COLO668 (cell line): ENCODE measurements around the gene CFAP53.
"Not testable (repeated sequence)": the region's sequence is repeated elsewhere in the genome, so short reads cannot be mapped to it uniquely, and the experiment has no call there.

Experiments used
- DNase-seq: peaks from one replicate; lab custom pipeline; 2025; ENCODE audit not compliant: unreplicated experiment; lab: John Stamatoyannopoulos, UW

The CFAP53 gene, protein sequence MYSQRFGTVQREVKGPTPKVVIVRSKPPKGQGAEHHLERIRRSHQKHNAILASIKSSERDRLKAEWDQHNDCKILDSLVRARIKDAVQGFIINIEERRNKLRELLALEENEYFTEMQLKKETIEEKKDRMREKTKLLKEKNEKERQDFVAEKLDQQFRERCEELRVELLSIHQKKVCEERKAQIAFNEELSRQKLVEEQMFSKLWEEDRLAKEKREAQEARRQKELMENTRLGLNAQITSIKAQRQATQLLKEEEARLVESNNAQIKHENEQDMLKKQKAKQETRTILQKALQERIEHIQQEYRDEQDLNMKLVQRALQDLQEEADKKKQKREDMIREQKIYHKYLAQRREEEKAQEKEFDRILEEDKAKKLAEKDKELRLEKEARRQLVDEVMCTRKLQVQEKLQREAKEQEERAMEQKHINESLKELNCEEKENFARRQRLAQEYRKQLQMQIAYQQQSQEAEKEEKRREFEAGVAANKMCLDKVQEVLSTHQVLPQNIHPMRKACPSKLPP

DNA sequence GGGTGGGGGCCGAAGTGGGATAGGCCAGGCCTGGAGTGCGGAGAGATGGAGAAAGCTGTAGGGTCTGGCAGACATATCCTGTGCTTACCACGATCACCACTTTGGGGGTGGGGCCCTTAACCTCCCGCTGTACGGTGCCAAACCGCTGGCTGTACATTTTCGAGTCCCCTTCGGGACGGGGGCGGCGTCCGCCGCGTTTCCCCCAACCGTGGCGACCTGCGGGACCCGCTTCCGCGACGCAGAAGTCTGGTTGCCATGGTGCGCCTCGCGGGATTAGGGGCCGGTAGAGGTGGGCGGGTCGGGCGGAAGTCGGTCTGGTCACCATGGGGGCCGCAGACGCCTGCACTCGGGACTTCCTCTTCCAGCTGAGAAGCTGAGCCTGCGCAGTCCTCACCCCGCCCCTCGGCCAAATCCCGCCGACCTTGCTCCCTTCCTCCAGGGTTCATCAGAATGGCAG lies at the start of gene CFAP53:
CFAP53 (minus strand) TSS at position 248 of the 457 bp plus-strand sequence; CDS start at position 157, 91 bp downstream.
- DNase-seq: peak; percentile 91

DNA sequence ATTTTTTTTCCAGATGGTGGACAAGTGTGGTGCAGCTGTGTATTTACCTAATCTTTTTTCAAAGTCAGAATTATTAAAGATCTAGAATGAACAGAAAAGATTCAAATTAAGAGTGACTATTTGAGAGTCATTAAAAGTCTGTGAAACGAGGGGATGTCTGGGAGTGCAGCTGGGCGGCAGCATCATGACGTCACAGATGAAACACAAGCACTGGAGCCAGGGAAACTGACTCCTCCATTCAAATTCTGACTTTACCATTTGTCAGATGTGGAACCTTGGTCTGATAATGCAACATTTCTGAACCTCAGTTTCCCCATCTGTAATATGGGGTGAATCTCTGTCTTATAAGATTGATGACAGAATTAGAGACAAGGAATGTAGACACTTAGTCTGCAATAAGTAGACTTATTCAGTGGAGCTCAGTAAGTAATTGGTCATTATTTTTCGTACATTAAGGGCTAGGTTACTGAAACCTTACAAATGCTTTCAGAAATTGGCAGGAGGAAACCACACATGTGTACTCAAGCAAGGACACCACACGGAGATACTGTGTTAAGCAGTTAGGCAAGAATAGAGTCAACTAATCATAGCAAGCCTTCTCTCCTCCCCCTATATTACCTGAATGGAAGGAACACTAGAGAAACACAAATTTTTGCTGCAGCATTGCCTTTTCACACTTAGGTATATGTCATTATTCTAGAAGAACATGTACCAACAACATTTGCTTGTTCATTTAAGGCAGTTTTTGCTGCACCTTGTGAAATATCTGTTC lies 49.0 kb upstream of the CFAP53 start:
- no peak for DNase-seq

DNA sequence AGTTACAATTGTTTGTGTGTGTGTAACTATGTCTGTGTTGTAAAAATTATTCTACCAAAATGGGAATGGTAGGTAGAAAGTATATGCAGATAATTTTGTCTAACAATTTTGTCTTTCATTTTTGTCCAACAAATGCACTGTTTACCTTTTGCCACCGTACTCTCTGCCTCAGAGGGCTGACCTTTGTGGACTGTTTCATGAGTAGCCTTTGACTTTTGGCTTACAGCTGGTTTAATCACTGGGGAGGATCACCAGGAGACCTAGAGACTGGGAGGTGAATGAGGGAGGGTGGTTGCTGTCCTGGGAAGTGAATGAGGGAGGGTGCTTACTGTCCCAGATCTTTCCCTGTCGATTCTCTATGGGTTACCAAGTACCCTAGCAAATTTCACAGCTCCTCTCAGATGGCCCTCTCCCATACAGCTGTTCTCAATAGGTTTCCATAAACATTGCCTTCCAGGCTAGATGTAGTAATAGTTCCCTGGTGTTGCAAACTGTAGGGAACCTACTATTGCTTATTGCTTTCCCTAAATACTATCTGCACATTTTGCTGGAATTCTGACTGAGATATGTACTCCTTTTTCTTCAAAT lies 47.7 kb upstream of the CFAP53 start:
- no peak for DNase-seq

DNA sequence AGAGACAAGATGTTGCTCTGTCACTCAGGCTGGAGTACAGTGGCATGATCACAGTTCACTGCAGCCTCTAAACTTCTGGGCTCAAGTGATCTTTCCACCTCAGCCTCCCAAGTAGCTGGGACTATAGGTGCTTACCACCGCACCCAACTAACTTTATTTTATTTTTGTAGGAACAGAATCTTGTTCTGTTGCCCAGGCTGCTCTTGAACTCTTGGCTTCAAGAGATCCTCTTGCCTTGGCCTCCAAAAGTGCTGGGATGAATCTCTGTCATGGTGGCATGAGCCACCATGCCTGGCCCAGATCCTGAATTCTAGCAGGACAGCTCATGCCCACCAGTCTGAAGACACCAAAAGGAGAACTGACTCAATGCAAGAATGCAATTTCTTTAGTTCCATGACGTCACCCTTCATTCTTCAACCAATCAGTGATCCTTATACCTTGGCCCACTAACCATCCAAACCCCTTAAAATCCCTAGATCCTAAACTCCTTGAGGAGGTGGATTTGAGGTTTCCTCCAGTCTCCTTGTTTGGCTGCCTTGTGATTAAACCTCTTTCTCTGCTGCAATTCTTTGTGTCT lies 46.8 kb upstream of the CFAP53 start:
- no peak for DNase-seq

DNA sequence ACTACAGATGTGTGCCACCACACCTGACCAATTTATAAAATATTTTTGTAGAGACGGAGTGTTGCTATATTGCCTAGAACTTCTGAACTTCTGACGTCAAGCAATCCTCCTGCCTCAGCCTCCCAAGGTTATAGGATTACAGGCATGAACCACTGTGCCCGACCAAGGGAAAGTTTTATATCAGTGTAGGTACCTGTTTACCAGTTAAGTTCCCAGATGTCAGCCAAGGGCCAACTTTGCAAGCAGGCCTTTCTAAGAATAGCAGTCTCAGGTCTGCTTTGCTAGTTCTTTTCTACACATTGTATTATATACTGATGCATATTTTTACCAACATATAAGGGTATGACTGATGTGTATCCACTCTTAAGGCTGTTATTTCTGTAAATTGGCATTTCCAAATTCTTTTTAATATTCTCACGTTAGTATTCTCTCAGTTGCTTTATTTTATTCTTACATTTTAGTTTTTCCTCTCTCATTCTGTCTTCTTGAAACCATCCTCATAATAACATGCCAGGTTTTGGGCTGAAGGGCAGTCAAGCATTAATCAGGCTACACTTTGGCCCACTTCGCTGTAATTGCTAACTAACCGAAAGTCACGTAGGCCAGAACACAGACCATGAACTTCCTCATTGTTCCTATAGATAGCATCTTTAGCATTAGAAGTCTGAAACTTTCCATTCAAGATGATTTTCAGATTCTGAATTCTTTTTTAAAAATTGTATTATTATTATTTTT lies 46.2 kb upstream of the CFAP53 start:
- DNase-seq: no peak

DNA sequence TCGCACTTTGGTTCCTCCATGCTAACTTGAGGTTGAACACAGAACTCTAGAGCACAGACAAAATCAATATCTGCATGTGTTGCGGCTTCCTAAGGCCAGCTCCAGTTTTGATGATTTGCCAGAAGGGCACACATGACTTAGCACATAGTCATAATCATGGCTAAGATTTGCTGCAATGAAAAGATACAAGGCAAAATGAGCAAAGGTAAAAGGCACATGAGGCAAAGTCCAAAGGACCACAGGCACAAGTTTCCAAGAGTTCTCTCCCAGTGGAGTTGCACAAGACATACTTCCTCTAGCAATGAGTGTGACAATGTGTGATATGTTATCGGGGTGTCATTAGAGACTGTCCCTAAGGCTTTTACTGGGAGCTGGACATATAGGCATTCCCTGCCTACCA lies 45.4 kb upstream of the CFAP53 start:
- DNase-seq: no peak

DNA sequence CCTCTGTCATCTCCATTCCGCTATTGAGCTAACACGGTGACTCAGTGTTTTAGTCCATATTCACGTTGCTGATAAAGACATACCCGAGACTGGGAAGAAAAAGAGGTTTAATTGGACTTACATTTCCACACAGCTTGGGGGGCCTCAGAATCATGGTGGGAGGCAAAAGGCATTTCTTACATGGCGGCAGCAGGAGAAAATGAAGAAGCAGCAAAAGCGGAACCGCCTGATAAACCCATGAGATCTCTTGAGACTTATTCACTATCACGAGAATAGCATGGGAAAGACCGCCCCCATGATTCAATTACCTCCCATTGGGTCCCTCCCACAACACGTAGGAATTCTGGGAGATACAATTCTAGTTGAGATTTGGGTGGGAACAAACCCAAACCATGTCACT lies 43.8 kb upstream of the CFAP53 start:
- no peak for DNase-seq

DNA sequence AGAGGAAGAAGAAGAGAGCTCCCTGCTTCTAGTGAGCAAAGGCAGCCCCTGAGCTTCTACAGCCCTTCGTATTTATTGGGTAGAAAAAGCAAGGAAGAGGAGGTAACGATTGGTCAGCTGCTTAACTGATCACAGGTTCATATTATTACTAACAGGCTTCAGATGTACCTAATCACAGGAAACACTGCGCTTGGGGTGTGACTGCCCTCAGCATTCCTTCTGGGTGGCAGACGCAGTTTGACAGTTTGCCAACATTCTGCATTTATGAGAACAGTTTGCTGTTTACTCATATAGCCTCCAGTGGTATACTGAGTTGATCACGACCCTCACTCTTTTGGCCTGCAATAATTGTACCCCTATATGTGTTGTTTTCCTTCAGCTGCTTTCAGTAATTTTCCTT lies 42.6 kb upstream of the CFAP53 start:
- DNase-seq: not testable (repeated sequence)

DNA sequence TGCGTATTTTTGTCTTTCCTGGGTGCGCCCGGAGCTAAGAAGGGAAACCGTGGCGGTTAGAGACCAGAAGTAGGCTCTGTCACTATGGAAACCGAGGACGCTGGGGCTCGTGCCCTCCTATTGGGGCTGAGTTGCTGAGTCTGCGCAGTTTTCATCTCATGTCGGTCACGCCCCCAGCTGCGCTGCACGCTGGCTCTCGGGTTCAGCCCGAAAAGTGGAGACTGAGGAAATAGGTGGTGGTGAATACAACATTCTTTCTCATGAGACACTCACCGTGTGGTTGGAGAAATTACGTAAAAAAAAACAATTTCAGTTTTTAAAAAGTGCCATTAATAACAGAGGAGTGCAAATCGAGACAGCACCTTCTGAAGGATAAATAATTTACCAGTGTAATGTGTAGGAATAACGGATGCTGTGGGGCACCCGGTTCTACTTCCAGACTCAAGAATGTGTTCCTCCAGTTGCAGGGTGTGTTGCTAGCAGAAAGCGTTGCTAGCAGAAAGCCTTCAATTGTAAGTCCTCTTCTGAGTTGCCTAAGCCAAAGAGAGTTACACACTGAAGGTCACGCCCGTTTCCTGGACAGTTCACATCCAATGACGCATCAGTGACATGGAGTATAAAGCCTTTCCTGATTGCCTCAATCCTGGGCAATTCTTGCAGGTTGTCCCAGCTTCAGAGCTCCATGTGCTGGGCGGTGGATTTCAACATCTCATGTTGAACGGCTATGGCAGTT lies 41.6 kb upstream of the CFAP53 start:
- DNase-seq: peak; percentile 87

DNA sequence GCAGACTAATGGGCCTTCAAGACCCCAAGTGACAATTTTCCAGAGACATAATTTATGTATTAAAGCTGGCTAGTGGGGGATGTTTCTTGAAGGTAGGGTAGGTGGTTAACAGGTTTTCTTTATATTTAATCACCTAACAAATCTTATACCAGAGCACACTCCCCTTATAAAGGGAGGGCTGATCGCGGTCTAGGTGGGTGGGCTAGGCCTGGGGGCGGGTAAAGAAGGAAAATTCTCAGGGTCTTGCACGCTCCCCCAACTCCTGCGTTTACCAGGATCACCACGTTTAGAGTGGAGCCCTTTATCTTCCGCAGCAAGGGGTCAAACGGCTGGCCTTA lies 41.1 kb upstream of the CFAP53 start:
- no peak for DNase-seq

DNA sequence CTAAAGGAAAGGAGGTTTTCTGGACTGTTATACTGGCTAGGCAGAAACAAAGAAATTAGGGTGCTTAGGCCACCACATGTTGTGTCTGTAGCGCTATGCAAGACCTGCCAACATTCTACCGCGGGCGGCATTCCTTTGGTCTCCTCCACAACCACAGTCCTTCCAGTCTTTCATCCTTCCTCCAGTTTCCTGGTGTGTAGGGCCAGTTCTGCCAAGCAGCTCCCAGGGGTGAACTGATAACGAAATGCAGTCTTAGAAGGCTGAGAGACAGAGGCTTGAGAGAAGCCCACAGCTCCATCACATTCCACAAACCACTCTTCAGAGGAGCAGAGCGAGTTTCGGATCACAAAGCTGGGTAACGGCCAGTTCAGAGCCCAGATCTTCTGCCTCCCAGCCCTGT lies 40.6 kb upstream of the CFAP53 start:
- no peak for DNase-seq

DNA sequence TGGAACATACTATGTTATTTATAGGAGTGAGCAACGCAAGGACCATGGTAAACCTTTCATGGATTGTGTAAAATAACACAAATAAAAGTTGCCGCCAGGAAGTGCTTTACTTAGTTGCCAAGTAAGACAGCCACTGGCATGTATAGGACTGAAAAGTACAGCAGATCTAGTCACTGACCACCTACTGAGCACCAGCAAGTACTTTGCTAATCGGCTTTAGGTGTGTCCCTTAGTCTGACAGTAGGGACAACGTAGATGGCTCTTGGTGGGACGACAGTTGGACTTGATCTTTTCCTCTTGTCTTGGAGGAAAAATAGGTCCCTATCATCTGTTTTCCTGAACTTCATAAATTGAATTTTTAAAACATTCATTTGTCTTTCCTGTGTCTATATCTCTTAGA lies 34.8 kb upstream of the CFAP53 start:
- no peak for DNase-seq

DNA sequence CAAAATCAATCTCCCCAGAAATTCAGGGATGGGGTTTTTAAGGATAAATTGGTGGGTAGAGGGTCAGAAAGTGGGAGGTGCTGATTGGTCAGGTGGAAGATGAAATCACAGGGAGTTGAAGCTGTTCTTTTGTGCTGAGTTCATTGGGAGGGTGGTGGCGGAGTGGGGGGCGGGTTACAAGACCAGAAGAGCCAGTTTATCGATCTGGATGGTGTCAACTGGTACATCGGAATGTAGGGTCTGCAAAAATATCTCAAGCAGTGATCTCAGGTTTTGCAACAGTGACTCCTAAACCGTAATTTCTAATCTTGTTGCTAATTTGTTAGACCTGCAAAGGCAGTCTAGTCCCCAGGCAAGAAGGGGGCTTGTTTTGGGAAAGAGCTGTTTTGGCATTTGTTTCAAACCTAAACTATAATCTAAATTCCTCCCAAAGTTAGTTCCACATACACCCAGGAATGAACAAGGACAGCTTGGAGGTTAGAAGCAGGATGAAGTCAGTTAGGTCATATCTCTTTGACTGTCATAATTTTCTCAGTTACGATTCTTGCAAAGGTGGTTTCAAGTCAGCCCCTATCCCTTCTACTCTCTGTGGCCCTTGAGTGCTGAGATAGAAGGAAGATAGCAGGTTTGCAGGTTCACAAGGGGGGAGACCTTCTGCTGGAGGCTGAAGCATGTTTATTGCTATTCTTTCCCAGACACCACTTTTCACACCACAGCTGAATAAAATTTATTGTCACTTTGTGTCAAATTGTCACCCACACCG lies 33.5 kb upstream of the CFAP53 start:
- no peak for DNase-seq

DNA sequence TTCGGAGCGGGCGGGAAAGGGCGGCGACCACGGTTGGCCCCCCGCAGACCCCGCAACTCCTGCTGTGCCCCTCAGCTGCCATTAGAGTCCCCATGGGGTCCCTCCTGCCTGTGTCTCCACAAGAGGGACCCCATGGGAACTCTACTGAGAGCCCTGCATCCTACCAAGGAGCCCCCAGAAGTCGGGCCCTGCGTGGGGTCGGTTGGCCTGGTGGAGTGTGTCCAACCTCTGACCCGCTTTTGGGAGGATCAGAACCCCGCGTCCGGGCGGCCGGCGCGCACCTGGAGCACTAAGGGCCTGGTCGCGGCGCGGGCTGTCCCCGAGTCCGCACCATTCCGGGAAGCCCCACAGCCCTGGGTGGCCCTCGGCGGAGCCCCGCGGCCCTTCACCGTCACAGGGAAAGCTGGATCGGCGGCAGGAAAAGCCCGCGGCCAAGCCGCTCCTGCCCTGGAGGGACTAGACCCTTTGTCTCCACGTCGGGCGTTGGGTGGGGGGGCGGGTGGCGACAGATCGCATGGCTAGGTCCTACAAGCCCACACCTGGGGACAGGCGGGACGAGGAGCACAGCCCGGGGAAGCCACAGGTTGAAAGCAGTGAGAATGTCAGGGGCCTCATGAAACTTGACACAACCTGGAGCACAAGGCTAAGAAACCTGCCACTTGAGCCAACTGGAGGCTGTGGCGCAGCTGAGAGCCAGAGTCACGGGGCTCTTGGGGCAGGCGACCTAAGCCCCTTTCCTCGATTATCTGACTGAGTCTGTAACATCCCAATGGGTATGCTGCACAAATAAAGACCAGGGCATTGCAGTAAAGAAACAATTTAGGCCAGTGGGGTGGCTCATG lies 32.4 kb upstream of the CFAP53 start:
- peak; percentile 30 for DNase-seq

DNA sequence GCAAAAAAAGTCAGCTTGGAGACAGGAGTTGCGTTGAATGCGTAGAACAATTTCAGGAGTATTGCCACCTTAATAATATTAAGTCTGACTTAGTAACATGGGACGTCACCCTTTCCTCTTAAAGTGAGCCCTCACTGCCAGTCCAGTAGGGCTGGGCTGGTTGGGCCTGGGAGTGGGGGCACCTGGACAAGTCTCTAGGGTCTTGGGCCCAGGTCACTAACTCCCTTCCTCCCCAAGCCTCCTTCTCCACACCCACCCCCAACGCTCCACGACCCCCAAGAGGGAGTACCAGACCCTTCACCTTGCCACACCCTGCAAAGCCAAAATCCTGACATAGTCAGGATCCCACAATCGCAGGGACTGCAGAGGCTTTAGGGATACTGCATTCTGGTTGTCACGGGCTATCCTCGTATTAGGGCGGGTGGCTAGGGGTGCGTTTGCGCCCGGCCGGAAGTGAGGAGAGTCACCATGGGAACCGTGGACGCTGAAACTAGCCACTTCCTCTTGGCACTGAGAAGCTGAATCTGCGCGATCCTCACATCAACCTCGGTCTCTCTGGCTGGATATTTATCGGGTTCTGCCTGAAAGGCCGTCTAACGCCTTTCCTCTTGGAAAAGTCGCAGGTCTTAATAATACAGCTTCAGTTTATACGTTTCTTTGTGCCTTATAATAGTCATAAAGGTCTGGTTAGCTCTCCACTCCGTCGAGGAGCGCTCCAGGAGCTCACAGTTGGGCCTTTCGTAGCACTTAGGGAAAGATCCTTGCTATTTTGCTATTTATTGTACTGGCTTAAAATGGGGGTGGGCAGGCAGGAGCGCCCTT lies 31.5 kb upstream of the CFAP53 start:
- peak; percentile 76 for DNase-seq

DNA sequence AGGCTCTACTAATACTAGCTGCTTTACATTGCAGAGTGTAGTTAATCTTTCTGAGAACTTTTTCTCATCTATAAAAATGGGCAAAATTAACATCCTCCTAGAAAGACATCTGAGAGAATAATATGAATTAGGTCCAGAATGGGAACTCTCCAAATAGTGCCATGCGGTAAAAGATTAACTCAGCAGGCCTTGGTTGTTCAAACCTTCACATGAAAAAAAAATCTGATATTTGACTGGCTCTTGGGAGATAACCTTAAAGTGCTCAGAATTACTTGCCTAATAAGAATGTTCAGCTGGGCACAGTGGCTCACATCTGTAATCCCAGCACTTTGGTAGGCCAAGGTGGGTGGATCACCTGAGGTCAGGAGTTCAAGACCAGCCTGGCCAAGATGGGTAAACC lies 26.7 kb upstream of the CFAP53 start:
- DNase-seq: no peak

DNA sequence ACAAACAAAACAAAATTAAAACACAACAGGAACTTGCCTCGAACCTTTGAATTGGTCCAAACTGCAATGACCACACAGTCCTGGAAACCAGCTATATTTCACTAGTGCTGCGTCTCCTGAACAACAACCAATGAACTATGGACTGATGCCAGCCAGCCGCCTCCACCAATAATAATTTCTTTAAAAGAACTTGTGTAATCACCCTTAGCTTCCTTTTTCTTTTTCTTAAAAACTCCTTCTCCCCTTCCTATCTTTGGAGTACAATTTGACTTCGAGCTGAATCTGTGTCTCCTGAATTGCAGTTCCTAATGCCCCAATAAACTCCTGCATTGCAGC lies 22.8 kb upstream of the CFAP53 start:
- no peak for DNase-seq
